HG03064 (cell line): ENCODE results near the gene TMEM132D.

Source experiments
- ATAC-seq: cut with Tn5 transposase; IDR thresholded peaks from one replicate; pipeline ENCODE4 v1.9.1; 2021; ENCODE audit warnings: low read depth; ENCODE audit not compliant: unreplicated experiment

TMEM132D gene

GRCh38 chr12:129873833-129874208 lies 30.0 kb downstream of the TMEM132D start:
- ATAC-seq = no peak

- ATAC-seq = no peak
These were observed 30.6 kb downstream of the TMEM132D start for GRCh38 chr12:129873111-129873832.

DNA sequence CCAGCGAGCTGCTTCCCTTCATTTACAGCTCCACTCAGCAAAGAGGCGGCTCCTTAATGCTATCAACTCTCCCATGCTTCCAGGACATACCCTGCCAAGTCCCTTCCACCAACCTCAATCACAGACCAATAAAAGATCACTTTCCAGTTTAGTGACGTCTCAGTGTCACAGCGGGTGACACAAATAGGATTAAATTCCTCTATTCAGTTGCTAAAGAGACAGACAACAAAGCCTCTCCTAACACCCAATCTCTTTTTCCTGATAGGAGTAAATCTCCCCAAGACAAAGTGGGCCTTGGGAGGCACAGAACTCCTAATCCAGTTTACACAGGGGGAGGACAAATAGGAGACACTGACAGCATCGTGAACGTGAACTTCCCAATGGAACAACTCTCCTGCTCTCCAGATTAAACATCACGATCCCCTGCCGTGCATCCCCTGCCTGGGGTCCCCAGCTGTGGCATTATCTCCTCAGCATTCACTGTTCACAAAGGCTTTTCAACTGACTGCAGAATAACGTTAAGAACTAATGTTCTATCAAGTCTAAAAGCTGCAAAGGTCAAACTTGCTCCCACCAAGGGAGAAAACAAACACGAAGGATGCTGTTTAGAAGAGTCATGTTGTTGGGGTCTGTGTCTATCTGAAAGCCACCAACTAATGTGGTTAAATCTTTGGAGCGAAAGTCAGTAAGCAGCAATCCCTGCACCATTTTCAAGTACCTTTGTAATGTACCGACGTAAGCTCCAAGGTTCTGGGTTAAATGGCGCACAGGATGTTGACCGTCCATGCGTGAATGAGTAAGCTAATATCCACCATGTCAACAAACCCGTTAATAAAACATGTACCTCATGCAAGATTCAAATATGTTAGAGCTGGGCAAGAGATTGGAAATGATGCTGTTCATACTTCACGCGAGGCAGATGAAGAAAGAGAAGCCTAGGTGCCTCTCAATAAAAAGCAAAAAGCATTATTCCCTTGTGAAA lies 31.5 kb downstream of the TMEM132D start:
- ATAC-seq = no peak

- ATAC-seq = no peak
These were observed 33.0 kb downstream of the TMEM132D start for GRCh38 chr12:129870796-129871195.

DNA sequence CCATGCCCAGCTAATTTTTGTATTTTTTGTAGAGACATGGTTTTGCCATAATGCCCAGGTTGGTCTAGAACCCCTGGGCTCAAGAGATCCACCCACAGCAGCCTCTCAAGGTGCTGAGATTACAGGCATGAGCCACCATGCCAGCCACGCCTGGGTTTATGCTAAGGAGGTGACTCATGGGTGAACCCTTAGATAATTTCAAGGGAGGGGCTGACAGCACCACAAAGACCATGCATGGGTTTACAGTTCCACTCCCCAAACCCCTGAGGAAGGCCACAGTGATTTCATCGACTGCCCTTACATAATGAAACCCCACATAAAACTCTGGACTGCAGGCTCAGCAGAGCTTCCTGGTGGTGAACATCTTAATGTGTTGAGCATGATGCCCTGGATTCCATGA lies 33.7 kb downstream of the TMEM132D start:
- no peak for ATAC-seq

- no peak for ATAC-seq
These were observed 35.2 kb downstream of the TMEM132D start for GRCh38 chr12:129868575-129868974.

- ATAC-seq = no peak
These were observed 39.9 kb downstream of the TMEM132D start for GRCh38 chr12:129863938-129864337.

DNA sequence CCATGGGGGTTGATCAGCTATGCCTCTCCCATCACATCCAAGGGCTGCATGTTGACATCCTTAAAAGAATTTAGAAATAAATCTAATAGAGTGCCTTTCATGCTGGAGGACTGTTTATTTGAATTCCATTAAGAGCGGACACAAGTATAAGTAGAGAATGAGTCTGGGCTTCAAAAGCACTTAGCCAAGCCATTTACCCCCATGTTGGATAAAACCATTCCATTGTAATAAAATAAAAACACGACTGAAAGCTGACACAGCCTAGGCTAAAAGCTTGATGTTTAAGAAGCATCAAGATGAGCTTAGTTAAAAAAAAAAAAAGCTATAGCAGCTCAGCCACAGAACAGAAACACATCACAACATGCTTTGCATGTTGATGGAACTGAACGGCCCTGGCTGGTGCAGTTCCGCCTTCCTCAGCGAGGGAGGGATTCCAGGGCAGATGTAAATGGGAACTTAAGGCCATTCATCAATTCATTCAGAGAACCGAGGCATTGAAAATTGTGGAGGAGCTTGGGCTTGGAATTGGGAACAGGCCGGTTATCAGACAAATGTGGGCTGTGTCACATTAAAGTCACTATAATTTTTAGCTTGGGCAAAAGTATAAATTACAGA lies 41.2 kb downstream of the TMEM132D start:
- no peak for ATAC-seq

- ATAC-seq = no peak
These were observed 41.9 kb downstream of the TMEM132D start for GRCh38 chr12:129861951-129862350.

GRCh38 chr12:129854591-129854990 lies 49.2 kb downstream of the TMEM132D start:
- no peak for ATAC-seq

GRCh38 chr12:129851296-129851695 lies 52.5 kb downstream of the TMEM132D start:
- ATAC-seq = no peak

DNA sequence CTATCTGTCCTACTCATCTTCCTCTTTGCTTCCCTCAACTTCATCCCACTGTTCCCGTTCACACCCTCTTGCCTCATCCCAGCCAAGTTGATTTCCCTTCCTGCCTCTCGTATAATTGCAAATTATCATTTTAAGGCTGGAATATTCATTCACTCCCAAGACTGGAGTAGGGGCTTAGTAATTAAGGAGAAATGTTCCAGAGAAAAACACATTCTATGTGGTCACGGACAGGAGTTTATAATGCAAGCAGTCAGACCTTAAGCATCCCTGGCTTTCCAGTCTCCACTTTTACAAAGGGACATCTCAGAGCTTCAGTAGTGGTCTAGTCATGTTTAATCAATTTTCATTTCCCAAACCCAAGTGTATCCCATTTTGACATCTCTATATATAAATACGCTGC lies 54.9 kb downstream of the TMEM132D start:
- ATAC-seq = no peak

DNA sequence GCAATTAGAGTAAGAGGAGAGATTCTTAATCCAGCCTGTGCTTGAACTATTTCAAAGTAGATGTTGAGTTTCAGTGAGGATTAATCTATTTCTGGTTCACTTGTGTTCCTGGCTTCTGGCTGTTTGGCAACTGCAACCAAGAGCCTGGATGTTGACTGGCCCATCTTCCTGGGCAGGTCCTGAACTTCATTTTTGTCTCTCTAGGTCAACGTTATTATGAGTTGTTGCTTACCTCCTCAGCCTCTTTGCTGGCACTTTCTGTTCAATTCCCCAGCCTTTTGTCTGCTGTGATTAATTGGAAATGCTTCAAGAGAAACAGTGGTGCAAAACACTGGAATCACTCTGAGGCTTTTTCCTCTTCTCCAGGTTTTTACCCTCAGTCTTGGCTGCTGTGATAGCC lies 56.8 kb downstream of the TMEM132D start:
- no peak for ATAC-seq

DNA sequence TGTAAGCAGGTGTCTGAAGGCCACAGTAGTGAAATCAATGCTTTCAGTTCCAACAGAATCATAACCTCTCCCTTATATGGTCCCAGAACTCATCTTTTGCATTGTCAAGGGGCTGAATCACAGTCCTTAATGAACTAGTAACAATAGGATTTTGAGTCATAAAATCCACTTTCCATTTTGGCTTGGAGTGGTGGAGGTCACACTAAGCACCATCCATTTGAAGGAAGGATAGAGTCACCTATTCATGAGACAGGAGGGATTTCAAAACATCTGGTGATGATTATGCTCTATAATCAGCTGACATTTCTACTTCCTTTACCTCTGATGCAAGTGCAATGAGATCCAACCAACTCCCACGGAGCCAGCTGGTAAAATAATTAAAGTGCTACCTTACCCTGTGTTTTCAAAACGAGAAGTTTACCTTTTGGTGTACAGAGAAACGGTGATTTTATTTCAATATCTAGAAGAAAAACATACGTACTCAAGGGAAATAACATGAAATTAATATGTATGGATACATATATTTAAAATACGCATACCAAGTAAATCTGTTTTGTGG lies 59.1 kb downstream of the TMEM132D start:
- ATAC-seq = no peak

- ATAC-seq = no peak
These were observed 62.6 kb downstream of the TMEM132D start for GRCh38 chr12:129841251-129841650.

DNA sequence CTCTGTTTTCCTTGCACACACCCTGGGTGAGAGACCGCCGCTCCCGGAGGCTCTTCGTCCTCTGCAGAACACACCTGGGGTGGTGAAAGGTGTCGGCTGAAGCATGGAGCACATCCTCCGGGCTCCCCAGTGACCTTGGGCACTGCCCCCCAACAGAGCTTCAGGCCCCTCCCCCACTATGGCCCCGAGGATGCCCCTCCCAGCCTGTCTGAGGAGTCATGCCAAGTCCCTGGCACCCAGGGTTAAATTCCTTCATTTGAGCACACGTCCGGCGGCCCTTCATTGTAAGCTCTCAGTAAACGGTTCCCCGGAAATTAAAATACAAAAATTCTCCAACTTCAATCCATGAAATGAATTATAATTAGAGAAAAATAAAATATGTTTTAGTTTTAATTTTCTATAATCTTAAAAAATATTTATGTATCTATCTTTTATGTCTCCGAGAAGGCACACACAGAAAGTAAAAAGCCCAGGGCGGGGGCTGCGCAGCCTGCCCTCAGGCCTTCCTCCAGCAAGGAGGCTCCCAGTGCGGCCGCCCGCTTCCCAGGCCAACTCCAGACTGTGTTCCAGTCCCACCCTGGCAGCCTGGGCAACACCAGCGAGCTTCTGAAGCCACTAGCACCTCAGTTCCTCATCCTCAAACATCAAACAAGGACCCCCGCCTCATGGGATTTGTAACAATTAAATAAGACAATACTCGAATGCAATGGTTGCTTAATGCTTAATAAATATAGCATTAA lies 63.5 kb downstream of the TMEM132D start:
- ATAC-seq = no peak

DNA sequence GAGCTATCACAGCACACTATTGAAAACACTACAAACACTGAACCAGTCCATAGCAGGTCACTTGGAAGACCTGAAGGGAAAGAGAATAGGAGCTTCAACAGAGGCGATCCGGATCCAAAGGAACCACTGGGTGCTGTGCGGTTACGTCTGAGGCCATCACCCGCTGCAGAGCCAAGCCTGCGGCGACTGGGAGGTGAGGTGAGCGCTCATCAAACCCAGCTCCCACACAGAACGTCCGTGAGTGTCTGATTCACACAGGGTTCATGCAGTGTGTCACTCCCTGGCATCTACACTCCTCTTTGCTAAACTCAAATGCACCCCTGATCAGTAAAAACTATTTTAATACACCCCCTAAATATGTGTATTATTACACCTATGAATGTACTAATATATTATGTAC lies 64.1 kb downstream of the TMEM132D start:
- ATAC-seq = no peak

- no peak for ATAC-seq
These were observed 72.5 kb downstream of the TMEM132D start for GRCh38 chr12:129831294-129831693.

- no peak for ATAC-seq
These were observed 73.0 kb downstream of the TMEM132D start for GRCh38 chr12:129830796-129831195.

GRCh38 chr12:129827866-129828384 lies 75.9 kb downstream of the TMEM132D start:
- no peak for ATAC-seq
